Right atrium auricular region (tissue), 2 donors: ENCODE data around the gene MBD3. TPM values are rescaled to one million over a fixed set of nuclear protein-coding genes. Genes with fewer than 3 reads are reported as not detected.

ENCODE experiments used
- DNase-seq: peaks from one replicate; pipeline ENCODE4 v3.0.0-alpha.2; 2019; ENCODE audit warnings: low spot score
- H3K27ac ChIP-seq, 2 donors: fragments of 200-600 bp; sonication (generic); 1 replicate in 1 of 2; 2 replicates in 1 of 2; pipeline ENCODE4 v1.5.1; 2016 to 2019
- H3K27me3 ChIP-seq, 2 donors: fragments of 200-600 bp; sonication (generic); one replicate each; pipeline versions ENCODE4 v1.5.1 to v1.6.0; 2017 to 2019
- H3K36me3 ChIP-seq: fragments of 200-600 bp; sonication (generic); one replicate; pipeline ENCODE4 v1.5.1; 2016
- H3K4me1 ChIP-seq, 2 donors: fragments of 200-600 bp; sonication (generic); one replicate each; pipeline versions ENCODE4 v1.5.1 to v1.6.0; 2017 to 2019
- H3K4me3 ChIP-seq, 2 donors: fragments of 200-600 bp; sonication (generic); 1 replicate in 1 of 2; 2 replicates in 1 of 2; pipeline ENCODE4 v1.5.1; 2017 to 2019; ENCODE audit warnings: mild to moderate bottlenecking in 1 of 2, moderate library complexity in 1 of 2
- H3K9me3 ChIP-seq, 2 donors: fragments of 200-600 bp; sonication (generic); one replicate each; pipeline ENCODE4 v1.5.1; 2019
- CTCF ChIP-seq, 2 donors: fragments of 200-600 bp; sonication (generic); IDR thresholded peaks; one replicate each; pipeline ENCODE4 v1.5.1; 2019; ENCODE audit warnings: antibody characterized with exemption in 2 of 2
- total RNA-seq, 2 donors: library from RNA; depleted of rRNA; stranded (reverse); fragments of >200 nt; gene quantifications; one replicate each; pipeline ENCODE4 v1.1.0, GENCODE V29; 2016

Gene MBD3
- total RNA-seq, 2 donors from 2014 or later: 64.3 to 86.8 TPM

GRCh38 chr19:1618157-1619093 lies 25.8 kb upstream of the MBD3 start:
- Histone ChIP-seq H3K36me3 (peaks cover 30% of the 10 kb centered on the region), H3K27ac (no peak overlapping the region)
- no peak for DNase-seq

GRCh38 chr19:1616875-1617274 lies 24.2 kb upstream of the MBD3 start:
- no peak overlapping the region for H3K27ac ChIP-seq
- H3K27me3 ChIP-seq: no peaks in the 10 kb centered on the region
- no peak overlapping the region for H3K4me3 ChIP-seq
- no peaks in the 10 kb centered on the region for H3K4me1 ChIP-seq
- no peaks in the 10 kb centered on the region for H3K9me3 ChIP-seq
- no peak for DNase-seq
- no peak for TF ChIP-seq CTCF (IDR thresholded peaks at IDR 0.05)
- H3K36me3 ChIP-seq: peaks cover 37% of the 10 kb centered on the region

More at GRCh38 chr19:1618157-1619093, 25.8 kb upstream of the MBD3 start:
- Histone ChIP-seq H3K27me3 (no peaks in the 10 kb centered on the region), H3K4me1 (no peaks in the 10 kb centered on the region), H3K4me3 (no peak overlapping the region), H3K9me3 (no peaks in the 10 kb centered on the region)
- peak in 1 of 2 donors; percentile 45 for TF ChIP-seq CTCF (IDR thresholded peaks at IDR 0.05)

GRCh38 chr19:1616396-1616795 lies 23.7 kb upstream of the MBD3 start:
- no peaks in the 10 kb centered on the region for H3K27me3 ChIP-seq
- H3K4me3 ChIP-seq: no peak overlapping the region
- DNase-seq: no peak
- peaks cover 35% of the 10 kb centered on the region for H3K36me3 ChIP-seq
- H3K9me3 ChIP-seq: no peaks in the 10 kb centered on the region
- no peak for TF ChIP-seq CTCF (IDR thresholded peaks at IDR 0.05)
- H3K27ac ChIP-seq: no peak overlapping the region
- H3K4me1 ChIP-seq: no peaks in the 10 kb centered on the region

GRCh38 chr19:1615156-1615765 lies 22.6 kb upstream of the MBD3 start:
- no peaks in the 10 kb centered on the region for H3K9me3 ChIP-seq
- no peak for TF ChIP-seq CTCF (IDR thresholded peaks at IDR 0.05)
- H3K27me3 ChIP-seq: no peaks in the 10 kb centered on the region
- peaks cover 33% of the 10 kb centered on the region for H3K36me3 ChIP-seq
- no peak overlapping the region for H3K4me3 ChIP-seq
- no peak for DNase-seq
- no peak overlapping the region for H3K27ac ChIP-seq
- no peaks in the 10 kb centered on the region for H3K4me1 ChIP-seq

- DNase-seq: no peak
- TF ChIP-seq CTCF (IDR thresholded peaks at IDR 0.05): no peak
- H3K4me3 ChIP-seq: no peak overlapping the region
These were observed 21.3 kb upstream of the MBD3 start for GRCh38 chr19:1613808-1614570.

More at GRCh38 chr19:1613808-1614570, 21.3 kb upstream of the MBD3 start:
- Histone ChIP-seq H3K9me3 (no peaks in the 10 kb centered on the region), H3K4me1 (no peaks in the 10 kb centered on the region), H3K36me3 (peaks cover 33% of the 10 kb centered on the region), H3K27ac (no peak overlapping the region), H3K27me3 (no peaks in the 10 kb centered on the region)
